ENCODE results near the gene CLSTN3. TPM values are rescaled to one million over a fixed set of nuclear protein-coding genes. Genes with fewer than 3 reads are reported as not detected.
A peak's percentile ranks its signal among the peaks of the same experiment; 100 is the strongest.

CLSTN3 gene
- total and polyA plus RNA-seq, 2 donors = 16.5 to 25.3 TPM

DNA sequence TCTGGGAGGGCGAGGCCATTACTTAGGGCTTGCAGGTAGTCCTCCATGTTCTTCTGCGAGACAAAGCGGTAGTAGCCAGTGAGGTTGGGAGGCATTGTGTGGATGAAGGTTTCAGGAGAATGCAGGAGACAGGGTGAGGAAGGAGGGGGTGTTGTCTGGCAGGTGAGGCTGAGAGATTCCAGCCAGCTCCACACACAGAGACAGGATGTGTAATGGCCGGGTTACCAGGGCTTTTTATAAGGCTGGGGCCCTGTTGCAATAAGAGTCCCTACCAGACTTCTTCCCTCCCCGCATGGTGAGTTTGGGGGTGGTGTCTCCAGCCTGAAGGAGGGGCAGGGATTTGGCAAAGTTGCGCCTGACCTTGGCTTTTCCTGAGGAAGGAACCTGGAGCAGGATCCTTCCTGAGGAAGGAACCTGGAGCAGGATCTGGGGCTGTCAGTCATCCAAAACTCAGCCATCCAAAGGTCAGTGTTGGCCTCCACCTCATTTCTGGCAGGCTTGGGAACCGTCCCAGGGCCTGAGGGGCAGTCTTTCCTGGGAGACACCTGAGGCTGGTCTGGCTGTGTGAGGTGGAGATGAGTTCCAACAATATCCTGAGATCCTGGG, 1.4 kb upstream of the CLSTN3 start, which contains the start of gene RBP5:
Gene RBP5, minus strand, starts transcription at position 209 of the 606 bp plus-strand sequence. Its CDS starts 114 bp downstream, at position 95.
- Histone ChIP-seq H3K4me3 (ENCODE audit: low read length in 2 of 2) (peak within 1 kb of the TSS; percentile 62 to 68), H3K27ac (ENCODE audit: low read depth in 1 of 2, low read length in 1 of 2) (peak within 1 kb of the TSS; percentile 58 to 68), H3K27me3 (ENCODE audit: control insufficient read depth in 2 of 2, insufficient read depth in 1 of 2, low read length in 1 of 2) (peaks cover 0 to 12% of the 10 kb centered on the region in 2 donors), H3K4me1 (ENCODE audit: control insufficient read depth in 2 of 2, insufficient read depth in 2 of 2, low read length in 2 of 2) (peaks cover 12 to 46% of the 10 kb centered on the region in 2 donors), H3K9me3 (ENCODE audit: control insufficient read depth in 2 of 2, insufficient read depth in 1 of 2, low read length in 1 of 2) (no peaks in the 10 kb centered on the region), H3K36me3 (ENCODE audit: control insufficient read depth in 2 of 2, insufficient read depth in 2 of 2, low read length in 1 of 2) (peaks cover 3 to 10% of the 10 kb centered on the region in 2 donors)
- 87% methylated on average over 7 of the region's 7 CpGs for WGBS
- no peak for DNase-seq (ENCODE audit: low read depth in 6 of 9, low spot score in 9 of 9)

DNA sequence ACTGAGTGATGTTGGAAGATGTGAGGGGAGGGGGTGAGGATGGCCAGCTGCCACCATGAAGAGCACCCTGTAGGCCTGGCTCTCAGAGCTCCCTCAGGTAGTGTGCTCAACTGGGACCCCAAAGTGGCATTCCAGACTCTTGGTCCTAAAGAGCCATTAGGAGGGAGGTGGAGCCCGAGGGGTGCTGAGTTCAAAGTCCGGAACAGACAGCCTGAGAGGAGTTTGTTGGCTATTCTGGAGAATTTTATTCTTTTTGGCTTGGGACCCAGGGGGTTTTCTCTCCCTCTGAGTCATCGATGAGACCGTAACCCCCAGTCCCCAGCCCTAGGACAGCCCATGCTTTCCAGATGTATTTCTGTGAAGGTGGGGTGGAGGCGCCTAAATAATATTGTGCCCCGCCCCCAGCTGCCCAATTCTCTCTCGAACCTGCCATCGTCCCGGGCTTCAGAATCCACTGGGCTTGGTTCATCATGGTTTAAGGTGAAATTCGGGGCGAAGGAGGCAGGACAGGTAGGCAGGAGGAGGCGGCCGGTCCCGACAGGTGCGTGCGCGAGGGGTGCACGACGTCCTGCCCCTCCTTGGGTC, 792 bp upstream of the CLSTN3 start:
- 14% methylated on average over 19 of the region's 19 CpGs for WGBS
- Histone ChIP-seq H3K27ac (ENCODE audit: low read depth in 1 of 2, low read length in 1 of 2) (peak overlapping the region; percentile 58 to 68), H3K27me3 (ENCODE audit: control insufficient read depth in 2 of 2, insufficient read depth in 1 of 2, low read length in 1 of 2) (peaks cover 0 to 12% of the 10 kb centered on the region in 2 donors), H3K36me3 (ENCODE audit: control insufficient read depth in 2 of 2, insufficient read depth in 2 of 2, low read length in 1 of 2) (peaks cover 8 to 14% of the 10 kb centered on the region in 2 donors), H3K4me1 (ENCODE audit: control insufficient read depth in 2 of 2, insufficient read depth in 2 of 2, low read length in 2 of 2) (peaks cover 12 to 40% of the 10 kb centered on the region in 2 donors), H3K4me3 (ENCODE audit: low read length in 2 of 2) (peak overlapping the region; percentile 62 to 68), H3K9me3 (ENCODE audit: control insufficient read depth in 2 of 2, insufficient read depth in 1 of 2, low read length in 1 of 2) (no peaks in the 10 kb centered on the region)
- no peak for DNase-seq (ENCODE audit: low read depth in 6 of 9, low spot score in 9 of 9)

DNA sequence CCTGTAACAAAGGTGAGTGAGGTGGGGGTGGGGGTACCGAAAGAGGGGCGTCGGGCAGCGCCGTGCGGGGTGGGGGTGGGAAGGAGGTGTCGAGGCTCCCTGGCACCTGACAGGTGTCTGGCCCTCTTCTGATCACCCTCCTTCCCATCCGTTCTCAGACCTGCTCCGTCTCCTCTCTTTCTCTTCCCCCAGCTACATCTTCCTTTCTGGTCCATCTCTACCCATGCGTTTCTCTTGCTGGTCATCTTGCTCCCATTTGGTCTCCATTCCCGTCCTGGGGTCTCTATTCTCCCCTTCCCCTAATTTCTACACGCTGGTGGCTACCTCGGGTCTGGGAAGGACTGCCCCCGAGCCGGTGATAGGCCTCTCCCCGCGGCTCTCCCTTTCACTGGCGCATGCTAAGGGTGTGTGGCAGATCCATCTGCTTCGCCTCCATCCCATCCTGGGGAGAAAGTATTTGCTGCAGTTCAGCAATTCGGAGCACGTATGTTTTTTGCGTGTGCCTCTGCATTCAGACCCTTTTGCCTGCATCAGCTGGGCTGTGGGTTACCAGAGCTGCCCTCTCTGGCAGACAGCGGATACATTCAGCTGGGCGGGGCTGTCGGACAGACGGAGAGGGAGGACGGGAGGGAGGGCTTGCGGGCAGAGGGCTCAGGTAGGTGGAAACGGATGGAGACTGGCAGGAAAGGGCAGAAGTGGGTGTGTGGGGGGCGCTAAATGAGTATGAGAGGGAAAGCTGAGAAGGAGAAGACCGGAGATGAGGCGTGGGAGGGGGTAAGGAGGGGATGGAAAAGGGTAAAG, 730 bp downstream of the CLSTN3 start:
- 1% methylated on average over 32 of the region's 32 CpGs for WGBS
- Histone ChIP-seq H3K27ac (ENCODE audit: low read depth in 1 of 2, low read length in 1 of 2) (peak overlapping the region; percentile 21 to 71), H3K4me3 (ENCODE audit: low read length in 2 of 2) (peak overlapping the region; percentile 62 to 68), H3K9me3 (ENCODE audit: control insufficient read depth in 2 of 2, insufficient read depth in 1 of 2, low read length in 1 of 2) (no peaks in the 10 kb centered on the region), H3K27me3 (ENCODE audit: control insufficient read depth in 2 of 2, insufficient read depth in 1 of 2, low read length in 1 of 2) (peaks cover 0 to 12% of the 10 kb centered on the region in 2 donors), H3K36me3 (ENCODE audit: control insufficient read depth in 2 of 2, insufficient read depth in 2 of 2, low read length in 1 of 2) (peaks cover 18 to 26% of the 10 kb centered on the region in 2 donors), H3K4me1 (ENCODE audit: control insufficient read depth in 2 of 2, insufficient read depth in 2 of 2, low read length in 2 of 2) (peaks cover 12 to 40% of the 10 kb centered on the region in 2 donors)
- DNase-seq (ENCODE audit: low read depth in 6 of 9, low spot score in 9 of 9) = peak in 2 of 9 donors; percentile 18 to 44

DNA sequence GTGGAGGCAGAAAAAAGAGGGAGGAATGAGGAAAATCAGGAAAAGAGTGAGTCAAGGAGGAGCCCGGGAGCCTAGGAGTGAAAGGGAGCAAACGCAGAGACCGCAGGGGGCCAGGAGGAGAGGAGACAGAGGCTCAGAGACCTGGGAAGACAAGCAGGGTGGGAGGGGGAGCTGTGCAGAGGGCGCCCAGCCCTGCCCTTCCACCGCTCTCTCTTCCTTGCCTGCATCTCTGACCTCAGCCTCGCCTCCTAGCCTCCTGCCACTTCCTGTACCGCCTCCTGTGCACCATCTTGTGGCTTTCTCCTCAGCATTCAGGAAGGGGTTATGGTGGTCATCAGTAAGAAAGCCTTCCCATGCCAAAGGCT, 1.3 kb downstream of the CLSTN3 start:
- Histone ChIP-seq H3K4me1 (ENCODE audit: control insufficient read depth in 2 of 2, insufficient read depth in 2 of 2, low read length in 2 of 2) (peaks cover 12 to 40% of the 10 kb centered on the region in 2 donors), H3K4me3 (ENCODE audit: low read length in 2 of 2) (peak overlapping the region; percentile 62 to 68), H3K27ac (ENCODE audit: low read depth in 1 of 2, low read length in 1 of 2) (no peak overlapping the region), H3K27me3 (ENCODE audit: control insufficient read depth in 2 of 2, insufficient read depth in 1 of 2, low read length in 1 of 2) (peaks cover 0 to 12% of the 10 kb centered on the region in 2 donors), H3K36me3 (ENCODE audit: control insufficient read depth in 2 of 2, insufficient read depth in 2 of 2, low read length in 1 of 2) (peaks cover 24 to 30% of the 10 kb centered on the region in 2 donors), H3K9me3 (ENCODE audit: control insufficient read depth in 2 of 2, insufficient read depth in 1 of 2, low read length in 1 of 2) (no peaks in the 10 kb centered on the region)
- peak in 1 of 9 donors; percentile 47 for DNase-seq (ENCODE audit: low read depth in 6 of 9, low spot score in 9 of 9)
- WGBS = 11% methylated on average over 7 of the region's 7 CpGs

DNA sequence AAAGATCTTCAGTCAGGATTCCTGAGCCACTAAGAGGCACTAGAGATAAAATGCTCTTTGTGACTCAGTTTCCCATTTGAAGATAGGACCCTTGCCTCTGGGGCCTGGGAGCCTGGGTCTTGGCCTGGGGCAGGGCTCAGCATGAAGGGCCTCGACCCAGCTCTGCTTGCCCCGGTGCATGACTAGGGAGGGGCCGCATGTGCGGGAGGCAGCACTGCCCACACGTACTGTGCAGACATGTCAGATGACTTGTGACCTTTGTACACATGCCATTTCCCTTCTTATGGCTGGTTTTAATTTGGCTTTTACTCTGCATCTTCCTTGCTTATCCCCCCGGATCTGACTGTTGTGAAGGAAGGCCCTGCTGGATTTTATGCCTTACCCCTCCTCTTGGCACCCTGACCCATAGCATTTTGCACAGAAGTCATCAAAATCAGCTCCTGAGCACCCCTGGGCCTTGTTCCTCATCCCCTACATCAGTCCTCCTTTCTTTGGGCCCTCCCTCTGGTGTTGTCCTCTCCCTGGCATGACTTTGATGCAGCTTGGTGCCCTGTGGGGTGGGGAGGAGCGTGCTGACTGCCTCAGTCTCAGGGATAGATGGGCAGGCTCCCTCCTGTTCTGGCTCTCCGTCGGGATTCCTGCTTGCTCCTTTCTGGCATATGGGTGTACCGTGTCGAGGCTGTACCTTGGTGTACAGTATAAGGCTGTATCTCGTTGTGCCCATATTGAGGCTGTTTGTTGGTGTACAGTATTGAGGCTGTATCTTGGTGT, 4.4 kb downstream of the CLSTN3 start:
- no peak for DNase-seq (ENCODE audit: low read depth in 6 of 9, low spot score in 9 of 9)
- no peaks in the 10 kb centered on the region for H3K9me3 ChIP-seq (ENCODE audit: control insufficient read depth in 2 of 2, insufficient read depth in 1 of 2, low read length in 1 of 2)
- peaks cover 35 to 46% of the 10 kb centered on the region in 2 donors for H3K36me3 ChIP-seq (ENCODE audit: control insufficient read depth in 2 of 2, insufficient read depth in 2 of 2, low read length in 1 of 2)
- H3K4me3 ChIP-seq (ENCODE audit: low read length in 2 of 2) = no peak overlapping the region
- peaks cover 7 to 30% of the 10 kb centered on the region in 2 donors for H3K4me1 ChIP-seq (ENCODE audit: control insufficient read depth in 2 of 2, insufficient read depth in 2 of 2, low read length in 2 of 2)
- H3K27ac ChIP-seq (ENCODE audit: low read depth in 1 of 2, low read length in 1 of 2) = no peak overlapping the region
- 97% methylated on average over 12 of the region's 12 CpGs for WGBS
- peaks cover 0 to 7% of the 10 kb centered on the region in 2 donors for H3K27me3 ChIP-seq (ENCODE audit: control insufficient read depth in 2 of 2, insufficient read depth in 1 of 2, low read length in 1 of 2)

DNA sequence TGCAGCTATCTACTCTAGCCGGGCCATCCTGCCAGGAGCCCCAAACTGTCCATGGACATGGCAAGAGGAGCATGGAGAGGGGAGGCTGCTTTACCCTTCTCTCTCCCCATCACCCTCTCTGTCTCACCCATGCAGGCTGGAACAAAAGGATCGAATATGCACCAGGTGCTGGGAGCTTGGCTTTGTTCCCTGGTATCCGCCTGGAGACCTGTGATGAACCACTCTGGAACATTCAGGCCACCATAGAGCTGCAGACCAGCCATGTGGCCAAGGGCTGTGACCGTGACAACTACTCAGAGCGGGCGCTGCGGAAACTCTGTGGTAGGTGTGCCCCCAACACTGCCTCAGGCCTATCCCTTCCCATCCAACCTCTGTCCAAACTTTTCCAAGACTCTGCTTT, 5.9 kb downstream of the CLSTN3 start:
- 97% methylated on average over 7 of the region's 7 CpGs for WGBS
- H3K9me3 ChIP-seq (ENCODE audit: control insufficient read depth in 2 of 2, insufficient read depth in 1 of 2, low read length in 1 of 2) = no peaks in the 10 kb centered on the region
- H3K27me3 ChIP-seq (ENCODE audit: control insufficient read depth in 2 of 2, insufficient read depth in 1 of 2, low read length in 1 of 2) = peaks cover 0 to 4% of the 10 kb centered on the region in 2 donors
- no peak overlapping the region for H3K27ac ChIP-seq (ENCODE audit: low read depth in 1 of 2, low read length in 1 of 2)
- H3K4me1 ChIP-seq (ENCODE audit: control insufficient read depth in 2 of 2, insufficient read depth in 2 of 2, low read length in 2 of 2) = peaks cover 4 to 19% of the 10 kb centered on the region in 2 donors
- peaks cover 35 to 51% of the 10 kb centered on the region in 2 donors for H3K36me3 ChIP-seq (ENCODE audit: control insufficient read depth in 2 of 2, insufficient read depth in 2 of 2, low read length in 1 of 2)
- no peak for DNase-seq (ENCODE audit: low read depth in 6 of 9, low spot score in 9 of 9)
- H3K4me3 ChIP-seq (ENCODE audit: low read length in 2 of 2) = no peak overlapping the region

DNA sequence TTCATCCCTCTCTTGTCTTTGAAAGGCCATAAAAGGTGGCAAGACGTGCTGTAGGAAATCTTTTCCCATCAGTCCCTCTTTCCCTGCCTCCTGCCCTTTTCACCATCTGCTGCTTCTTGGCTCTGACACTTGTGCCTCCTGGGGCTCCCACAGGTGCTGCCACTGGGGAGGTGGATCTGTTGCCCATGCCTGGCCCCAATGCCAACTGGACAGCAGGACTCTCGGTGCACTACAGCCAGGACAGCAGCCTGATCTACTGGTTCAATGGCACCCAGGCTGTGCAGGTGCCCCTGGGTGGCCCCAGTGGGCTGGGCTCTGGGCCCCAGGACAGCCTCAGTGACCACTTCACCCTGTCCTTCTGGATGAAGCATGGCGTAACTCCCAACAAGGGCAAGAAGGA, 6.5 kb downstream of the CLSTN3 start:
- Histone ChIP-seq H3K4me3 (ENCODE audit: low read length in 2 of 2) (no peak overlapping the region), H3K27ac (ENCODE audit: low read depth in 1 of 2, low read length in 1 of 2) (no peak overlapping the region), H3K36me3 (ENCODE audit: control insufficient read depth in 2 of 2, insufficient read depth in 2 of 2, low read length in 1 of 2) (peaks cover 35 to 55% of the 10 kb centered on the region in 2 donors), H3K9me3 (ENCODE audit: control insufficient read depth in 2 of 2, insufficient read depth in 1 of 2, low read length in 1 of 2) (no peaks in the 10 kb centered on the region), H3K27me3 (ENCODE audit: control insufficient read depth in 2 of 2, insufficient read depth in 1 of 2, low read length in 1 of 2) (no peaks in the 10 kb centered on the region), H3K4me1 (ENCODE audit: control insufficient read depth in 2 of 2, insufficient read depth in 2 of 2, low read length in 2 of 2) (peaks cover 0 to 13% of the 10 kb centered on the region in 2 donors)
- WGBS = over 99% methylated on average over 3 of the region's 3 CpGs
- no peak for DNase-seq (ENCODE audit: low read depth in 6 of 9, low spot score in 9 of 9)

DNA sequence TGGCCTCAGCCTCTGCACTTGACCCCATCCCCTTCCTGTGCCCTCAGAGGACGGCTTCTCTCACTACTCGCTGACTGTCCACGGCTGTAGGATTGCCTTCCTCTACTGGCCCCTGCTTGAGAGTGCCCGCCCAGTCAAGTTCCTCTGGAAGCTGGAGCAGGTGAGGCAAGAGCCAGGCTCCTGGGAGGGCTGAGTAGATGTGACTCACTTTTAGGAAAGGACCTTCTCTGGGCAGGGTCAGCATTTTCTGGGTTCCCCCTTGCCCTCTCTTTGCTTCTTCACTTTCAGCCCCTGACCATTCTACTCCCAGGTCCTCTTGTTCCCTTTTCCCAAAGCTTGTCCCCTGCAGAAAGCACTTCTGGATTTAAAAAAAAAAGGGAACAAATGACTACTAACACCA, 7.7 kb downstream of the CLSTN3 start:
- H3K27ac ChIP-seq (ENCODE audit: low read depth in 1 of 2, low read length in 1 of 2) = no peak overlapping the region
- peaks cover 0 to under 1% of the 10 kb centered on the region in 2 donors for H3K4me1 ChIP-seq (ENCODE audit: control insufficient read depth in 2 of 2, insufficient read depth in 2 of 2, low read length in 2 of 2)
- H3K4me3 ChIP-seq (ENCODE audit: low read length in 2 of 2) = no peak overlapping the region
- H3K9me3 ChIP-seq (ENCODE audit: control insufficient read depth in 2 of 2, insufficient read depth in 1 of 2, low read length in 1 of 2) = no peaks in the 10 kb centered on the region
- no peak for DNase-seq (ENCODE audit: low read depth in 6 of 9, low spot score in 9 of 9)
- H3K36me3 ChIP-seq (ENCODE audit: control insufficient read depth in 2 of 2, insufficient read depth in 2 of 2, low read length in 1 of 2) = peaks cover 38 to 52% of the 10 kb centered on the region in 2 donors
- no peaks in the 10 kb centered on the region for H3K27me3 ChIP-seq (ENCODE audit: control insufficient read depth in 2 of 2, insufficient read depth in 1 of 2, low read length in 1 of 2)
- WGBS = 97% methylated on average over 4 of the region's 4 CpGs
